Measurements from ENCODE around the gene RBL1.

The RBL1 gene

DNA sequence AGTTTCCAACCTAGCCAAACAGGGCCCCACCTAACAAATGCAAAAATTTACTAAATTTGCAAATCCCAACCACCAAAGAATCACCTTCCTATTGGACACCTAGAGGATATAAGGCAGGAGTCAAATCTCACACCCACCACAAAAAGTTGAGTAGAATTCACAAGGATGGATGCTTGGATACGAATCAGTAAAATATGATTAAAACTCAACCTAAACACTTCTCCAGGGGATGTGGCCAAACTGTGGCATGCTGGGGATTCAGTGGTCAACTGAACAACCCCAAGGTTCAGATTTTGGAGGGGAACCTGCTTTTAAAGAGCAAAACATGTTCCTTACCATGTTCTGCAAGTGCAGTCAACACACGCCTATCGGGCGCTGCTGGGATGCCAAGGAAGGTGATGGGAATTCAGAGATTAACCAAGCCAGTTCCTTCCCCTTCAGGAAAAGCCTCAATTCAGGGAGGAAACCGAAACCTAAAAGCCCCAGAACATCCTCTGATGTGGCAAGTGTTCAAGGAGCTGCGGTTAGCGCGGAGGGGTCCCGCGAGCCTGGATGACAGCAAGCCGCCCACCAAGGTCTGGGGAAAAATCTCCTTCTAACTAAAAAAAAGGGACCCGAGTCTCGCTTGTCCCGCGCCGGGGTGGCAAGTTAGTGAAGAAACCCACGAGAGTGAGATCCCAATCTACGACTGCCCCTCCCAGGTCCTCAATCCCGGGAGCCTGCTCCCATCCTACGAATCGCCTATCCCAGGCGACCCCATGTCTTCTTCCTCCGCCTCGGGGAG is 145.2 kb downstream of the RBL1 start:
- peak; percentile 55 for DNase-seq (ENCODE audit: low spot score)
